ENCODE measurements around the gene FBXO48. TPM values are rescaled to one million over a fixed set of nuclear protein-coding genes. Genes with fewer than 3 reads are reported as not detected.

Gene FBXO48
- polyA plus RNA-seq, 4 donors = 1.5 to 2.5 (median 1.9) TPM

- no peak for DNase-seq (ENCODE audit: low read depth in 4 of 4, low spot score in 2 of 4)
Observed at GRCh38 chr2:68438455-68439303, 28.4 kb downstream of the FBXO48 start.

GRCh38 chr2:68436270-68436669 lies 30.8 kb downstream of the FBXO48 start:
- DNase-seq (ENCODE audit: low read depth in 4 of 4, low spot score in 2 of 4) = no peak

DNA sequence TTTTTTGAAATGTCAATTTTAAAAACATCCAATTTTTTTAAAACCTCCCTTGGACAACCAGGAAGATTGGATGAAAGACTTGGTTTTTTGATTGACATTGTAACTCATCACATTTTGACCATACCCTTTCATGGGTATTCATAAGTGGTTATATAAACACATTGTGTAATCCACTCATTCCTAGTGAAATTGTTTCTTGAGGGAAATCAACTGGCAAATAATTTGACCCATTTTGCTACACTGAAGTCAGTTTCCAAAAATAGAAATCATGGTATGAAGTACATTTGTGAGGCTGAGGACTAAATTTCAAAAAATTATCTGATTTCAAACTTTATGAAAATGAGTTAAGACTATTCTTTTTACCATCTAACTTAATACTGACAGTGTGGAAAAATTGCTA lies 31.5 kb downstream of the FBXO48 start:
- DNase-seq (ENCODE audit: low read depth in 4 of 4, low spot score in 2 of 4) = no peak

- no peak for DNase-seq (ENCODE audit: low read depth in 4 of 4, low spot score in 2 of 4)
Observed at GRCh38 chr2:68434981-68435380, 32.1 kb downstream of the FBXO48 start.

DNA sequence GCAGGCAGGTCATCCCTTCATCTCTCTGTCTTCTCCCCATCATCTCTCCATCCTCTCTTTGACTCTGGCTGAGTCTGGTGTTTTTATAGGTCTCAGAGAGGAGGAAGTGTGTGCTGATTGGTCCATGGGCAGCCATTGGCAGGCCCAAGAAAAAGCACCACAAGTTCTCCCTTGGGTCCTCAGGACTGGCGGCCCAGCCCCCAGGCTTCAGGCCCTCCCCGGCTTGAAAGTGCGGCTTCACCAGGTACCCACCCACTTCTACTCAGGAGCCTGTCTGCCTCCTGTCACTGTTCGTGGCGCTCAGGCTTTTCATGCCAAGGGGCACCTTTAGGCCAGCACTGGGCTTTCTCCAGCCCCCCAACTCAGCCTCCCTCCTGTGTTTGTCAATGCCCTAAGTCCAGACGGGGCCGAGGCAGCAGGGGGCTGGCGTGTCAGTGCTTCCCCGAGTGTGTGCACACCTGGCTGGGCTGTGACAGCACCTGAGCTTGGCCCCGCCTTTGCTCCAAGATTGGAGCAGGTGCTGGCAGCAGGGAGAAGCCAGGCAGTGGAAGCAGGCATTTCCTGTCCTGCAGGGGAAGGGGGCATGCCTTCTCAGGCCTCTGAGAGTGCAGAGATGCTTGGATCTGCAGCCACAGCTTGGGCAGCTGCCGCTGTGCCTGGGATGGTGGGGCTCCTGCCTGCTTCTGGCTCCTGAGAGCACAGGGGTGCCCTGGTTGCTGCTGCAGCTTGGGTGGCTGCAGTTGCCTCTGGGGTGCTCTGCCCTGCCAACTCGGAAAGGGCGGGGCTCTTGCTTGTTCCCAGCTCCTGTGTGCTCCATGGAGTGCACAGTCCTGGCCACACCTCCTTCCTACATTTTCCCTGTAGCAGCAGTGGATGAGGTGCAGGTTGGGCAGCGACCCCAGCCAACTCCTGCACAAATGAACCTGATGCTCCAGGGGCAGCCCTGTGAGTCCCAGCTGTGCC lies 34.1 kb downstream of the FBXO48 start:
- DNase-seq (ENCODE audit: low read depth in 4 of 4, low spot score in 2 of 4) = no peak

GRCh38 chr2:68431316-68431972 lies 35.6 kb downstream of the FBXO48 start:
- no peak for DNase-seq (ENCODE audit: low read depth in 4 of 4, low spot score in 2 of 4)

DNA sequence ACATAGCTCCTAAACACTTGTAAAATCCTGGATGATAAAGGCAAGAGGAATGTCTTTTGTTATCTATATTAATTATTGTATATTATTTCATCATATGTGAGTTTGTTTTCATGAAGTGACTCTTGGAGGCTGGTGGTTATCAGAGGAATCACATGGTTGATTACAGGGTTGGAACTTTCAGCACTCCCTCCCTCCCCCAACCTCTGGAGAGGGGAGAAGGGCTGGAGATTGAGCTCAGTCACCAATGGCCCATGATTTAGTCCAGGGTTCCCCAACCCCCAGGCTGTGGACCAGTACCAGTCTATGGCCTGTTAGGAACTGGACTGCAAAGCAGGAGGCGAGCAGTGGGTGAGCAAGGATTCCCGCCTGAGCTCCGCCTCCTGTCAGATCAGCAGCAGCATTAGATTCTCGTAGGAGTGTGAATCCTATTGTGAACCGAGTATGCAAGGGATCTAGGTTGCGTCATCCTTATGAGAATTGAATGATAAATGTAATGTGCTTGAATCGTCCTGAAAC lies 37.7 kb downstream of the FBXO48 start:
- no peak for DNase-seq (ENCODE audit: low read depth in 4 of 4, low spot score in 2 of 4)

- DNase-seq (ENCODE audit: low read depth in 4 of 4, low spot score in 2 of 4) = no peak
Observed at GRCh38 chr2:68428746-68429145, 38.3 kb downstream of the FBXO48 start.

DNA sequence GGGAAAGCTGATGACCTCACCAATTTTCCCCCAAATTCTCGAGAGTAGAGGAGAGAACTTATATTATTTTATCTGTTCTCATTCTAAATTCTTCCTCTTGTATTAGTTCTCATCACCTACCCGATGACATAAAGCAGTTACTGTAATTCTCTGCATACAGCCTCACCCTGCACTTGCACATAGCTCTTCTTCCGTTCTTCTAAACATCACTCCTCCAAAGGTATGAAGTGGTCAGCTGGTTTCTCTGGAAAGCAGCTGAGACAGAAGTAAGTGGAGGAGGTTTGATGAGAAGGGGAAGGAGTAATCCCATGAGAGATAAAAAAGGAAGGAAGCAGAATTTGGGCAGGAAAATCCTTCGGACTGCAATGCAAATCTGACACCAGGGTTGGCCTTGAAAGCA lies 39.0 kb downstream of the FBXO48 start:
- no peak for DNase-seq (ENCODE audit: low read depth in 4 of 4, low spot score in 2 of 4)

DNA sequence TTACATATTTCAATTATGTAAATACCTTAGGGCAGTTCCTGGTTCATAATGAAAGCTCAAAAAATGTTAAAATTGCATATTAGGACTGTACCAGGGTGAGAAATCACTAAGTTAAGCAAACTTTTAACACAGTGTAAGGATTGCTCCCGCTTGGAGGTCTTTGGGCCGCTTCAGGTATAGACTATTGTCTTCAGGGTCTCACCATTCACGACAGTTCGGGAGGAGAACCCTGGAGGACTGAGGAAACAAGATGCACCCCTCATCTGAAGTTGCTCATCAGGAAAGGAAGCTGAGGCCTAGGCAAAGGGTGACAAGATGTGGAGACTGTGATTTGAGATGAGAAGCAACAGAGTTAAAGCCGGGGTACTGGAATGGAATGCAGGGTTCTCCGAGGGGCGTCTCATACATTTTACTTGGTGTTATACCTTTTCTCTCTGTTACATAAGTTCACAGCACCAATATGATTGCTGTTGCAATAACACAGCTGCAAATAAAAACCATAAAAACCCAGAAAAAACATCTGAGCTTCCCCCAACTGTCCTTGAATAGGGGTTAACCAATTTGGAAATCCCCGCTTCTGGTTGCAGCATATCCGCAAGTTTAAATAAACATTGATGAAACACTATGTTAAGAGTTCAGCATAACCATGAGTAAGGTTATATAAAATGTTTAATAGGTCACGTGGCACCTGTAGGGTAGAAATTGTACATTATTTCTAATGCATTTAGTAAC lies 40.1 kb downstream of the FBXO48 start:
- DNase-seq (ENCODE audit: low read depth in 4 of 4, low spot score in 2 of 4) = no peak

- DNase-seq (ENCODE audit: low read depth in 4 of 4, low spot score in 2 of 4) = no peak
Observed at GRCh38 chr2:68426446-68426845, 40.6 kb downstream of the FBXO48 start.

- DNase-seq (ENCODE audit: low read depth in 4 of 4, low spot score in 2 of 4) = no peak
Observed at GRCh38 chr2:68425503-68425902, 41.6 kb downstream of the FBXO48 start.

- no peak for DNase-seq (ENCODE audit: low read depth in 4 of 4, low spot score in 2 of 4)
Observed at GRCh38 chr2:68423966-68424650, 43.0 kb downstream of the FBXO48 start.

DNA sequence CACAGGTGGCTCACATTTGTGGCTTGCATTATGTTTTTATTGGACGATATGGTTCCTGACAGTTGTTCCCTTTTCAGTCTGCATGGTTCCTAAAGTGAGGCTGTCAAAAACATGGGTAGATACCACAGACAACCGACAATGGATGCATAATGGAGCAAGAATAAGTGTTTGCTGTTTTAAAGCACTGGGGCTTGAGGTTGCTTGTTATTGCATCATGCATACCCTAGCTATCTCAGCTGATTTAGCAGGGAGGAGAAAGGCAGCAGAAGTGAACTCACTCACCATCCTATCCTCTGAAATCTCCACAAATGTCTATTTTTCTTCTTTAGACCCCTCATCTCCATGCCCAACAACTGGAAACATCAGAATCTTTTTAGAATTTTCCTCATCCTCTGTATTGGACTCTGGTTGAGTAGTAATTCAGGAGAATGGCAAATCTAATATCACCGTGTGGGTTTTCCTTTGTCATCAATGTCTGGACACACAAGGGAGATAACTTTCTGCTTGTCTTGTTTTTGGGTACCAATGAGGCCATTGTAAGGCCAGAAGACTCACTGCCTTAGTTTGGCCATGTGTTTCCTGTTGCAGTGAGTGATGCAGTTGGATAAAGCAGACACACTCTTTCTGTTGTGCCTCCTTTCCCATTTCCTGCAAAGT lies 46.7 kb downstream of the FBXO48 start:
- no peak for DNase-seq (ENCODE audit: low read depth in 4 of 4, low spot score in 2 of 4)

- no peak for DNase-seq (ENCODE audit: low read depth in 4 of 4, low spot score in 2 of 4)
Observed at GRCh38 chr2:68418855-68419254, 48.2 kb downstream of the FBXO48 start.

GRCh38 chr2:68418419-68418818 lies 48.7 kb downstream of the FBXO48 start:
- no peak for DNase-seq (ENCODE audit: low read depth in 4 of 4, low spot score in 2 of 4)

DNA sequence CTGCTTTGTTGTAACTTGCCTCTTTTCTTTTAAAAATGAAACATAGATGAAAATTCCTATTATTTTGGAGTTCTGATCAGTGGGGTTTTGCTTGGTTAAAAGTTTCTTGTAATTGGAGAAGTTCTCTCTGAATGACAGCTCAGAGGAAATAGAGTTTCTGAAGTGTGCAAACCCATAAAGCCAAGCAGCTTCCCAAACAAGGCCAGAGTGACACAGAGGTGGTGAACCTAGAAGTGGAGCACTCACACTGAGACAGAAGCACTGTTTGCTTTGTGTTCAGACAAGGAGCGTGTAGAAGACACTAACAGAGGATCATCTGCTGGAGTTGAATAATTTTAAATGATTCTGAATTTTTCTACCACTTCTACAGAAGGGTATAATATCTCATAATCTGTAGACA lies 49.2 kb downstream of the FBXO48 start:
- DNase-seq (ENCODE audit: low read depth in 4 of 4, low spot score in 2 of 4) = no peak

GRCh38 chr2:68416081-68416675 lies 50.9 kb downstream of the FBXO48 start:
- DNase-seq (ENCODE audit: low read depth in 4 of 4, low spot score in 2 of 4) = no peak

DNA sequence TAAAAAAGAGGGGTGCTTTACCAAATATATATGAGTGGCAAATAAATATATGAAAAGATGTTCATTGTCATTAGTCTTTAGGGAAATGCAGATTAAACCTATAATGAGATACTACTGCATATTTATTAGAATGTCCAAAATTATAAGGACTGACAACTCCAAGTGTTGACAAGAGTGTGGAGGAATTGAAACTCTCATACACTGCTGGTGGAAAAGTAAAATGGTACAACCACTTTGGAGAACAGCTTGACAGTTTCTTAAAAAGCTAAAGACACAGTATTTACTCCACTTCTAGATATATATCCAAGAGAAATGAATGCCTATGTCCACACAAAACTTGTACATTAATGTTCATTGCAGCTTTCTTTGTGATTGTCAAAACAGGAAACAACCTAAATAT lies 51.6 kb downstream of the FBXO48 start:
- no peak for DNase-seq (ENCODE audit: low read depth in 4 of 4, low spot score in 2 of 4)

Data from left renal cortex interstitium (tissue), 4 donors.